NK-92 treated with Interleukin-12 subunit alpha and Interleukin-12 subunit beta, amount 100 ng/mL, for 24 hours (cell line): Measurements from ENCODE around the gene AGPAT2.

Experiments
- DNase-seq: peaks from one replicate; lab custom pipeline; 2025; lab: John Stamatoyannopoulos, UW

The AGPAT2 gene

GRCh38 chr9:136700959-136701667 is 13.9 kb upstream of the AGPAT2 start:
- no peak for DNase-seq

GRCh38 chr9:136700304-136700703 is 13.0 kb upstream of the AGPAT2 start:
- DNase-seq = no peak

- DNase-seq = no peak
Observed at GRCh38 chr9:136698635-136699246, 11.5 kb upstream of the AGPAT2 start.

- DNase-seq = no peak
Observed at GRCh38 chr9:136697821-136698526, 10.7 kb upstream of the AGPAT2 start.

- no peak for DNase-seq
Observed at GRCh38 chr9:136697146-136697820, 10.0 kb upstream of the AGPAT2 start.

GRCh38 chr9:136696502-136696901 is 9.2 kb upstream of the AGPAT2 start:
- no peak for DNase-seq

GRCh38 chr9:136695955-136696354 is 8.7 kb upstream of the AGPAT2 start:
- no peak for DNase-seq

GRCh38 chr9:136695435-136695895 is 8.2 kb upstream of the AGPAT2 start:
- DNase-seq = no peak

GRCh38 chr9:136694872-136695247 is 7.6 kb upstream of the AGPAT2 start:
- DNase-seq = no peak

- DNase-seq = peak; percentile 12
Observed at GRCh38 chr9:136694163-136694871, 7.1 kb upstream of the AGPAT2 start.

- DNase-seq = no peak
Observed at GRCh38 chr9:136693490-136694162, 6.4 kb upstream of the AGPAT2 start.

- DNase-seq = no peak
Observed at GRCh38 chr9:136693135-136693489, 5.9 kb upstream of the AGPAT2 start.

- no peak for DNase-seq
Observed at GRCh38 chr9:136692185-136693134, 5.2 kb upstream of the AGPAT2 start.

GRCh38 chr9:136691316-136692184 is 4.3 kb upstream of the AGPAT2 start:
- DNase-seq = no peak

- DNase-seq = no peak
Observed at GRCh38 chr9:136690806-136691261, 3.6 kb upstream of the AGPAT2 start.

- no peak for DNase-seq
Observed at GRCh38 chr9:136690104-136690805, 3.0 kb upstream of the AGPAT2 start.

- no peak for DNase-seq
Observed at GRCh38 chr9:136689108-136689460, 1.8 kb upstream of the AGPAT2 start.

GRCh38 chr9:136688274-136689107 is 1.2 kb upstream of the AGPAT2 start:
- no peak for DNase-seq
